Measurements from ENCODE around the gene RPS6KA1.
"Not testable (repeated sequence)": the region's sequence is repeated elsewhere in the genome, so short reads cannot be mapped to it uniquely, and the experiment has no call there.

The RPS6KA1 gene

GRCh38 chr1:26603856-26604255 is 74.3 kb downstream of the RPS6KA1 start:
- DNase-seq = no peak

GRCh38 chr1:26607186-26607585 is 77.6 kb downstream of the RPS6KA1 start:
- no peak for DNase-seq

GRCh38 chr1:26608895-26609294 is 79.3 kb downstream of the RPS6KA1 start:
- no peak for DNase-seq

GRCh38 chr1:26610781-26611180 is 81.2 kb downstream of the RPS6KA1 start:
- no peak for DNase-seq

- DNase-seq = not testable (repeated sequence)
These were observed 83.1 kb downstream of the RPS6KA1 start for GRCh38 chr1:26612627-26613026.

- no peak for DNase-seq
These were observed 85.3 kb downstream of the RPS6KA1 start for GRCh38 chr1:26614655-26615411.

GRCh38 chr1:26616881-26617280 is 87.3 kb downstream of the RPS6KA1 start:
- DNase-seq = no peak

GRCh38 chr1:26618561-26618960 is 89.0 kb downstream of the RPS6KA1 start:
- no peak for DNase-seq

Data from central memory CD4-positive, alpha-beta T cell (primary cell).